ENCODE data around the gene HSH2D. TPM values are rescaled to one million over a fixed set of nuclear protein-coding genes. Genes with fewer than 3 reads are reported as not detected.

The HSH2D gene, protein sequence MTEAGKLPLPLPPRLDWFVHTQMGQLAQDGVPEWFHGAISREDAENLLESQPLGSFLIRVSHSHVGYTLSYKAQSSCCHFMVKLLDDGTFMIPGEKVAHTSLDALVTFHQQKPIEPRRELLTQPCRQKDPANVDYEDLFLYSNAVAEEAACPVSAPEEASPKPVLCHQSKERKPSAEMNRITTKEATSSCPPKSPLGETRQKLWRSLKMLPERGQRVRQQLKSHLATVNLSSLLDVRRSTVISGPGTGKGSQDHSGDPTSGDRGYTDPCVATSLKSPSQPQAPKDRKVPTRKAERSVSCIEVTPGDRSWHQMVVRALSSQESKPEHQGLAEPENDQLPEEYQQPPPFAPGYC
- not detected for polyA plus RNA-seq (2012; ENCODE audit: insufficient read length, low read depth)

DNA sequence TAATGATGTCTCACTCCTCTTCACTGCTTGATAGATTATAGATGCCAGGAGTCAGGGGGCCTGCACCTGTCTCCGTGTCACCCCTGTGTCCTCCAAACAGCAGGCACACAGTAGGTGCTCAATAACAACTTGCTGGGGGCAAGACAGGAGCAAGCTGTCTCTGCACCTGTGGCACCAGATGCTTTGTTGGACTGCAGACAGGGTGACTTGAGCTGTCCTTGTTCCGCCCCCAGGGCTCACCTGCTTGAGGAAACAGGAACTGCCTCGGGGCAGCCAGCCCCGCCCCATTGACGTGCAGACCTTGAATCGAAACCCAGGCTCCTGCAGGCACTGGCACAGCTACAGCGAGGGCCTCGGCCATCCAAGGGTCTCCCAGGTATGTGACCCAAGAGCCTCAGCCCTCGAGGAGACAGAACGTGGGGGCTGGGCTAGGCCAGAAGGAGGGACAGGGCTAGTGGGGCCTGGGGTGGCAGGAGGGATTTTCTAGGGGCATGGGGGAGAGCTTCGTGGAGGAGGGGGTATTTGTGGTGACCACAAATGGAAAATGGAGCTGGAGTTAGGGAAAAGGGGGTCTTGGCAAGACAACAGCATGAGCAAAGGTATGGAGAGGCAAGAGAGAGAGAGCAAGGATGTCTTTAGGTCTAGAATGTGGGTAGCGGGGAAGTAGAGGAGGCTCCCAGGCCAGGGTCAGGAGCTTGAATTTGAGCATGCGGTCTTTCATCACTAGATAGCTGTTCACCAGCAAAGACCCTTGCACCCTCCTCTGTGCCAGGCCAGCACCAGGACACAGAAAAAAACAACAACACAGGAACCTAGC lies at the start of gene HSH2D:
Gene HSH2D (plus strand): TSS at position 287 of the 817 bp plus-strand sequence. CDS start 5,066 bp downstream, outside the sequence.
- TF ChIP-seq SIN3A (IDR thresholded peaks at IDR 0.05; ENCODE audit: borderline replicate concordance, insufficient read depth, low read length): no peak
- TF ChIP-seq, protein P1, sequence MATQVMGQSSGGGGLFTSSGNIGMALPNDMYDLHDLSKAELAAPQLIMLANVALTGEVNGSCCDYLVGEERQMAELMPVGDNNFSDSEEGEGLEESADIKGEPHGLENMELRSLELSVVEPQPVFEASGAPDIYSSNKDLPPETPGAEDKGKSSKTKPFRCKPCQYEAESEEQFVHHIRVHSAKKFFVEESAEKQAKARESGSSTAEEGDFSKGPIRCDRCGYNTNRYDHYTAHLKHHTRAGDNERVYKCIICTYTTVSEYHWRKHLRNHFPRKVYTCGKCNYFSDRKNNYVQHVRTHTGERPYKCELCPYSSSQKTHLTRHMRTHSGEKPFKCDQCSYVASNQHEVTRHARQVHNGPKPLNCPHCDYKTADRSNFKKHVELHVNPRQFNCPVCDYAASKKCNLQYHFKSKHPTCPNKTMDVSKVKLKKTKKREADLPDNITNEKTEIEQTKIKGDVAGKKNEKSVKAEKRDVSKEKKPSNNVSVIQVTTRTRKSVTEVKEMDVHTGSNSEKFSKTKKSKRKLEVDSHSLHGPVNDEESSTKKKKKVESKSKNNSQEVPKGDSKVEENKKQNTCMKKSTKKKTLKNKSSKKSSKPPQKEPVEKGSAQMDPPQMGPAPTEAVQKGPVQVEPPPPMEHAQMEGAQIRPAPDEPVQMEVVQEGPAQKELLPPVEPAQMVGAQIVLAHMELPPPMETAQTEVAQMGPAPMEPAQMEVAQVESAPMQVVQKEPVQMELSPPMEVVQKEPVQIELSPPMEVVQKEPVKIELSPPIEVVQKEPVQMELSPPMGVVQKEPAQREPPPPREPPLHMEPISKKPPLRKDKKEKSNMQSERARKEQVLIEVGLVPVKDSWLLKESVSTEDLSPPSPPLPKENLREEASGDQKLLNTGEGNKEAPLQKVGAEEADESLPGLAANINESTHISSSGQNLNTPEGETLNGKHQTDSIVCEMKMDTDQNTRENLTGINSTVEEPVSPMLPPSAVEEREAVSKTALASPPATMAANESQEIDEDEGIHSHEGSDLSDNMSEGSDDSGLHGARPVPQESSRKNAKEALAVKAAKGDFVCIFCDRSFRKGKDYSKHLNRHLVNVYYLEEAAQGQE (IDR thresholded peaks at IDR 0.05; ENCODE audit: insufficient read depth in 1 of 2, low read depth in 2 of 2, low read length in 2 of 2): no peak
- TF ChIP-seq POLR2AphosphoS5 (IDR thresholded peaks at IDR 0.05; ENCODE audit: low read depth, low read length): no peak
- no peak for TF ChIP-seq FOXP2 (optimal IDR thresholded peaks at IDR 0.05; ENCODE audit: borderline replicate concordance, extremely low read depth, extremely low read length, insufficient read depth)
- TF ChIP-seq TAF1 (IDR thresholded peaks at IDR 0.05; ENCODE audit: borderline replicate concordance, insufficient read depth, low read length): no peak

DNA sequence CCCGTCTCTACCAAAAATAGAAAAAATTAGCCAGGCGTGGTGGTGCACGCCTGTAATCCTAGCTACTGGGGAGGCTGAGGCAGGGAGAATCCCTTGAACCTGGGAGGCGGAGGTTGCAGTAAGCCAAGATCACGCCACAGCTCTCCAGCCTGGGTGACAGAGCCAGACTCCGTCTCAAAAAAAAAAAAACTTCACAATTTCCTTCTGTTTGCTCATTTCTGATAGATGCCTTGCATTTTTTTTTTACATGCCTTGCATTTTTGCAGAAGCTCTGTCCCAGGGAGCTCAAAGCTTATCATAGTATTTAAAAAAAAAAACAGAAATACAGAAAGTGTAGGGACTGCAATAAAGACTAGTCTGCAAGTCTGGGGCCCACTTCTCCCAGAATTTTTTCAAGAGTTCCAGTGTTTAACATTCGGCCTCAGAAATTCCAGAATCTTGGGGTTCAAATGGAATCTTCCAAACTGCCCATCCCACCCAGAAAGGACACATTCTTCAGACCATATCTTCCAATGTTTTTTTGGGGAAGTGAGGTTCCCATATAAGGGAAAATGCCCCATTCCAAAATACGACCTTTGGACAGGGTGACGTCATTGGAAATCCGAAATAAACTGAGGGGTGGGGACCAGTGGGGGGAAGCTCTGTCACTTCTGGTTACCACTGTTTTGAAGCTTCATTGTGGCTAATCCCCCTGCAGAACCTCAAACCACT lies 49.0 kb upstream of the HSH2D start:
- TF ChIP-seq FOXP2 (optimal IDR thresholded peaks at IDR 0.05; ENCODE audit: borderline replicate concordance, extremely low read depth, extremely low read length, insufficient read depth) (no peak), POLR2AphosphoS5 (IDR thresholded peaks at IDR 0.05; ENCODE audit: low read depth, low read length) (no peak), TAF1 (IDR thresholded peaks at IDR 0.05; ENCODE audit: borderline replicate concordance, insufficient read depth, low read length) (no peak), SIN3A (IDR thresholded peaks at IDR 0.05; ENCODE audit: borderline replicate concordance, insufficient read depth, low read length) (no peak)
- TF ChIP-seq, protein P1 (IDR thresholded peaks at IDR 0.05; ENCODE audit: insufficient read depth in 1 of 2, low read depth in 2 of 2, low read length in 2 of 2): no peak

DNA sequence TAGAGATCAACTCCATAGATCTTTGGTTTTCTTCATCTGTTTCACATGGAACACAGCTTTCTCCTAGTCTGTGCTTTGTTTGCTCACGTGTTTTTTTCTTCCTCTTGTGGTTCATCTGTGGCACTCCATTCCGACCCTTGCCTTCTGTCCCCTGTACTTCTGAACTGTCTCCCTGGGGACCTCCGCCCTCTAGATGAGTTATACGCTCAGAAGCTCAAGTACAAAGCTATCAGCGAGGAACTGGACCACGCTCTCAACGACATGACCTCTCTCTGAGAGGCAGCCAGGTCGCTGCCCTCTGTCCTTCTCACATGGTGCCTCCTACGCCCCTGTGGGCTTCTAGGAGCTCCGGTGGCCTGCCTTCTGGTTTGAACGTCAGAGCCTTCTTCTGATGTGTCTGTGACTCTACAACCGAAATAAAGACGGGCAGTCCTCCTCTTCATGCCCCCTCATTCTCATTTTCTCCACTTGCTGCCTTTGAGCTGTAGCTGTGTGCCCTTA lies 48.4 kb upstream of the HSH2D start:
- TF ChIP-seq, protein P1 (IDR thresholded peaks at IDR 0.05; ENCODE audit: insufficient read depth in 1 of 2, low read depth in 2 of 2, low read length in 2 of 2): no peak
- TF ChIP-seq SIN3A (IDR thresholded peaks at IDR 0.05; ENCODE audit: borderline replicate concordance, insufficient read depth, low read length) (no peak), FOXP2 (optimal IDR thresholded peaks at IDR 0.05; ENCODE audit: borderline replicate concordance, extremely low read depth, extremely low read length, insufficient read depth) (no peak), POLR2AphosphoS5 (IDR thresholded peaks at IDR 0.05; ENCODE audit: low read depth, low read length) (no peak), TAF1 (IDR thresholded peaks at IDR 0.05; ENCODE audit: borderline replicate concordance, insufficient read depth, low read length) (no peak)

DNA sequence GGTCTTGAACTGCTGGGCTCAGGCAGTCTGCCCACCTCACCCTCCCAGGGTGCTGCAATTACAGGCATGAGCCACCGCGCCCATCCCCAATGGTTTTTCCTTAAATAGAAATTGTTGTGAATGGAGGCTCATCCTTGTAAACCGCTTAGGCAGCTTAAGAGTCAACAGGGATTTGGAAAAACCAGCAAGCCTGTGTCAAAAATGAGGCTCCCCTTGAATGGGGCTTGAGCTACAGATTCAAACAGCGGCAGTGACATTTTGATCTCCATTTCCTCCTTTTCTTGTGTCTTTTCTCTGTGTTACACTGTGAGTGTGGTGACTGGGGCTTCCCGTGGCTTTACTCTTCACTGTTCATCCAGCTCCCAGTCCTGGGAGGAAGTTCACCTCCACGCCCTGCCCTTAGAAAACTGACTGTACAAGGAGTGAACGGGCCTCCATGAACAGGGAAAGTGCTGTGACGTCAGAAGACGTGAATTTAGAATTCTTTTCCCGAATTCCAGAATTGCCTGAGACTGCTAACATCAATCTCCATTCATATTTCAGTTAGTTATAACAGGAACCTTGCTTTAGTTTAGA lies 47.1 kb upstream of the HSH2D start:
- TF ChIP-seq SIN3A (IDR thresholded peaks at IDR 0.05; ENCODE audit: borderline replicate concordance, insufficient read depth, low read length): no peak
- no peak for TF ChIP-seq TAF1 (IDR thresholded peaks at IDR 0.05; ENCODE audit: borderline replicate concordance, insufficient read depth, low read length)
- TF ChIP-seq POLR2AphosphoS5 (IDR thresholded peaks at IDR 0.05; ENCODE audit: low read depth, low read length): no peak
- no peak for TF ChIP-seq FOXP2 (optimal IDR thresholded peaks at IDR 0.05; ENCODE audit: borderline replicate concordance, extremely low read depth, extremely low read length, insufficient read depth)
- TF ChIP-seq, protein P1 (IDR thresholded peaks at IDR 0.05; ENCODE audit: insufficient read depth in 1 of 2, low read depth in 2 of 2, low read length in 2 of 2): no peak
